Urothelium cell line (cell line): ENCODE data around the gene DYNLT2B.
"Not testable (repeated sequence)": the region's sequence is repeated elsewhere in the genome, so short reads cannot be mapped to it uniquely, and the experiment has no call there.

Experiments
- DNase-seq: peaks from one replicate; pipeline ENCODE4 v3.0.0; 2011; ENCODE audit warnings: low spot score, mixed read lengths
- FAIRE-seq: peaks from 2 replicates; lab custom pipeline; 2011; peaks lifted over from hg19 to GRCh38; lab: Jason Lieb, UNC

Gene DYNLT2B

DNA sequence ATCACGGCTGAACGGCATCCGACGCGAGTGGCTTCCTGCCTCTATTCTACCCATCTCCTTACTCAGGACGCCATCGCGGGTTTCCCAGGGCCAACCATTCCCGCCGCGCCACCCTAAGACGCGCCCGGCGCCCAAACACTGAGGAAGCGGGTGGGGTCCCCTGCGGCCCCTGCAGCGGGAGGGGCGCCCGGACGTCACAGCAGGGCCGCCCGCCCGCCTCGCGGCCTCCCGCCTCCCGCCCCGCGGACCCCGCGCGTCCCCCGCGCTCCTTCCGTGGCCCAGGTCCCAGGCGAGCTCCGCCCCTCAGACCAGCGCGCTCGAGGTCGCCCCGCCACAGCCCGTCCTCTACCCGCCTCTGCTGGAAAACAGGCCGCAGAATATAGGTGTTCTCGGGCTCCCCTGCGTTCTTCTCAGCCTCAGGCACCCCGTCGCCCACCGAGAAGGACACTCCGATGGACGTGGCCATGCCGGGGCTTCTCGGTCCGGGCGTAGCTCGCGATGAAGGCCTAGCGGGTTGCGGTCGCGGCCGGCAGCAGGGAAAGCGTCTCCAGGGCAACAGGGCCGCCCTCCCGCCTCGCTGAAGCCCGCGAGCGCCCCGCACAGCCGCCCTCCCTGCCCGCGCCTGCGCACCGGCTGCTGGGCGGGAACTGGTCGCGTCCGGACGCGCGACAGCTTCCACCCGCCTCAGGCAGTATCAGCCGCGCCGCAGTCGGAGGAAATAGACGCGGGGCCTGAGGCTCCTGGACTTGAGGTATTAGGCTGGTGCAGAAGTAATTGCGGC is at the start of gene DYNLT2B:
Gene DYNLT2B (minus strand): TSS at position 554 of the 781 bp plus-strand sequence. CDS start 88 bp downstream, at position 466.
- no peak for FAIRE-seq
- DNase-seq: peak; percentile 95

DNA sequence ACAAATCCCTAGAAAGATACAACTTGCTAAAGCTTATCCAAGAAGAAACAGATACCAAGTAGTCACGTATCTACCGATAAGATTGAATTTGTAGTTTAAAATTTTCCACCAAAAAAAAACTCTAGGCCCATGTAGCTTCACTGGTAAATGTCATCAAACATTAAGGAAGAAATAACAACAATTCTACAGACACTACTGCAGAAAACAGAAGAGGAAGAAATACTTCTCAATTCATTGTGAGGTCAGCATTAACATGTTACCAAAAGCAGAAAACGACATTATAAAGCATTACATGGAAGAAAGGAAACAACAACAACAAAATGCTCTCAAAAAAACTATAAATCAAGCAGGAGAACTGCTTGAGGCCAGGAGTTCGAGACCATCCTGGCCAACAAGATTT is 47.7 kb upstream of the DYNLT2B start:
- DNase-seq: no peak
- no peak for FAIRE-seq

DNA sequence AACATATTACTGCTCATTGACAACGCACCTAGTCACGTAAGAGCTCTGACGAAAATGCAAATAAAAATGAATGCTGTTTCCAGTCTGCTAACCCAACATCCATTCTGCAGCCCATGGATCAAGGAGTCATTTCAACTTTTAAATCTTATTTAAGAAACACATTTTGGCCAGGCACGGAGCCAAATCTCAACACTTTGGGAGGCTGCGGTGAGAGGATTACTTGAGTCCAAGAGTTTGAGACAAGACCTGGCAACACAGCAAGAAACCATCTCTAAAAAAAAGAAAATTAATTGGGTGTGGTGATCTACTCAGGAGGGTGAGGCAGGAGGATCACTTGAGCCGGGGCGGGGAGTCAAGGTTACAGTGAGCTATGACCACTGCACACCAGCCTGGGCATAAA is 42.5 kb upstream of the DYNLT2B start:
- DNase-seq: no peak
- FAIRE-seq: no peak

DNA sequence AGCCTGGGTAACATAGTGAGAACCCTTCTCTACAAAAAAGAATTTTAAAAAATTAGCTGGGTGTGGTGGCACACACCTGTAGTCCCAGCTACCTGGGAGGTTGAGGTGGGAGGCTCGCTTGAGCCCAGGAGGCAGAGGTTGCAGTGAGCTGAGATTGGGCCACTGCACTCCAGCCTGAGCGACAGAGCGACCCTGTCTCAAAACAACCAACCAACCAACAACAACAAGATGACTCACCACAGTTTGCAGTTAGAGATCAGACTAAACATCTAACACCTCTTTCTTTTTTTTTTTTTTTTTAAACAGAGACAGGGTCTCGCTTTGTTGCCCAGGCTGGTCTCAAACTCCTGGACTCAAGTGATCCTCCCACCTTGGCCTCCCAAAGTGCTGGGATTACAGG is 40.5 kb upstream of the DYNLT2B start:
- DNase-seq, FAIRE-seq: not testable (repeated sequence)

DNA sequence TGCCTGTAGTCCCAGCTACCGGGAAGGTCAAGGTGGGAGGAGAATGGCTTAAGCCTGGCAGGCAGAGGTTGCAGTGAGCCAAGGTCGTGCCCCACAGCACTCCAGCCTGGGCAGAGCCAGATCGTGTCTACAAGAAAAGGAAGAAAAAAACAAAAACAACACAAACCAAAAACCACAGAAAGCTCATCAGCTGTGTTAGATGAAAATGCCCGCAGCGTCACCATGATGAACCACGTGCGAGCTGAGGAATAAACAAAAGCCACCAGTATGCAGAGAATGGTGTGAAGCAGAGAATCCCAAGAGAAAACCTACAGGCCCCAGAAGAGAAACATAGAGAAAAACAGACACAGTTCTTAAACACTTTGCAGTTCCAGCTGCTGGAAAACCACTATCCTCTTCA is 39.9 kb upstream of the DYNLT2B start:
- FAIRE-seq (no peak), DNase-seq (no peak)

DNA sequence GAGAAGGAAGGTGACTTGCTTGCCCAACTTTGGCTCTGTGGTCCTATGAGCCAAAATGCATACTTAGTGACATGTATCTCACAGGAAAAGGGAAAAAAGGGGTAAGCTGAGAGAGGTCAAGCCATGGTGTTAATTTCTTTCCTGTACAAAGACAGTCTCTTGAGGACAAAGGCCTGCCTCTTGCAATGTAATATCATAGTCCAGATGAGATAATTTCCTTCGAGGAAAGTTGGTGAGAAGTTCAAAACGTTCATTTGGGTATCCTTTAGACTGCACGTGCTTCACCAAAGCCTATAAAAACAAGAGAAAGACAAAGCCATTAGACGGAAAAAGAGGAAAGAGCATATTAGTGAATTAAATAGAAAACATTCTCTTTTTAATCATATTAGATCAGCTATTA is 38.5 kb upstream of the DYNLT2B start:
- DNase-seq: no peak
- no peak for FAIRE-seq

DNA sequence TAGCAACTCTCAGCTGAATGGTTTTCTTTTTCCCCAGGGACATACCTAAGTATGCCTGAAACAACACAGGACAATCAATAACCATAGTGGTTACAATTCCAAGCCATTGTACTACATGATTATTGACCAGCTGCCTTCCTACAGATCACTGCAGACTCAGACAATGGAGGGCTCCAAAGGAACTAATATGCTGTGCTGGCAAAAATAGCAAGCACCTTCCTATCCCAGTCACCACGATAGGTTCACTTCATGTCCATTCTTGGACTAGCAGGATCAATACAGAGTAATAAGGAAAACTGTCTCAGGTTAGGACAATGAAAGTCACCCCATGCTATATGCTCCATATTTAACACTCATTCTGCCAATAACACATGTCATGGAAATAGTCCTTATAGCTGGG is 37.6 kb upstream of the DYNLT2B start:
- DNase-seq (no peak), FAIRE-seq (no peak)

DNA sequence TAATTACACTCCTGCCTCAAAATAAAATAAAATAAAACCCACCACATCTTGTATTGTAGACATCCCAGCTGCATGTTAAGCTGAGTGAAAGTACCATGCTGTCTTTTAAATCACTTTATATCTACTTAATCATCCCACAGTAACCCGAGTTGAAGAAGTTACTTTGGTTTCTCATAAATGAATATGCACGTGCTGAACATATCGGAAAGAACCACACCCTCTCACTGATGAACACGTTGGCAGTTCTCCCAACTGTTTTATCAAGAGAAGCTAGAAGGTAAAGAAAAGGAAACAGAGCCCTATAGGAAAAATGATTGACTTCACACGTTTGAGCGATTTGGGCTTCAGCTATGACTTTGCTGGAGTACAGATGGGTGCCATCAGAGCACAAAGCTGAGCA is 36.1 kb upstream of the DYNLT2B start:
- DNase-seq (no peak), FAIRE-seq (no peak)

DNA sequence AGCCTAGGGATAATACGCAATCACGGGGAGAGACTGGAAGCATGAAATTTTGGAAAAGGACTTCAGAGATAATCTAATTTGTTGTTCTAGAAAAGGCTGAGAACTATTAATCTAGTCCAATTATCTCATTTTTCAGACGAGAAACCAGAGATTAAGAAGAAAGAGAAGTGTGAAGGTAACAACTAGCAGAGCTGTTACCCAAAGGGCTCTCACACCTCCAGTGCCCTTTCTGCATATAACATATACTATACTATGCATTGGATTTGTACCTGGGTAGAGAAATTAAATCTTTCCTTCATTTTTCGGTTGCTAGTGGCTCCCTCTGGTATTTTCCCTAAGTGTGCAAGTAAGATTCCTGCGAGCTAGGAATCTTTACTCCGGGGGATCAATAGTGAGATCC is 33.5 kb upstream of the DYNLT2B start:
- no peak for FAIRE-seq
- DNase-seq: no peak

DNA sequence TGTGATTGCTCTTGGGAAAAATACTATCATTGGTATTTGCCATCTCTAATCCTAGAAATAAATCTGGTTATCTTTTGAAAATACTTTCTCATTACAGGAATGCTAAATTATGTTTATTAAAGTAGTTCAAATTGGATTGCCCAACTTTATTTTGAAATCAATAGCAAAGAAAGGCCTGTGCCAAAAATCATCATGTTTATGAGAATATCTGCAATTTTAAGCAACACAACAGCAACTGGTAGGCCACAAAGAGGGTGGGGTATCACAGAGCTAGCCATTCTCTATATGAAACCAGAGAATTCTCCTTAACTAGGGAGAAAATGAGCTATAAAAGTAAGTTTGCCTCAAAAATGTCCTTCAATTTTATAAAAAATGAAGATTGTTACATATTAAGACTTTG is 32.0 kb upstream of the DYNLT2B start:
- DNase-seq (no peak), FAIRE-seq (no peak)

DNA sequence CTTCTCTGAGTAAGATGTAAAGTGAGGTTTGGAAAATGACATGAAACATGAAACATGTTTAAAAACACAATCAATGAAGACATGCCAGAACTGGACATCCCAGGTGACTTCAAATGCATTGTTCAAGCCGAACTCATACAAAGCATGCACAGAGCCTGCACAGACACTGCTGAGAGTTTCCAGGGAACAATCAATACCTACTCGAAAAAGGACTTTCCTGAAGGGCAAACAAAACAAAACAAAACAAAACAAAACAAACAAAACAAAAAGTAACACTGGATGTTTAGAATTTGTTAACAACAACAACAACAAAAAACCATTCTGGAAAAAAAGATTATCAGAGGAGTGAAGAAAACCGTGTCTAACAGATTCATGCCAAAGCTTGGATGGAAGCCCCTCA is 30.7 kb upstream of the DYNLT2B start:
- DNase-seq (no peak), FAIRE-seq (no peak)

DNA sequence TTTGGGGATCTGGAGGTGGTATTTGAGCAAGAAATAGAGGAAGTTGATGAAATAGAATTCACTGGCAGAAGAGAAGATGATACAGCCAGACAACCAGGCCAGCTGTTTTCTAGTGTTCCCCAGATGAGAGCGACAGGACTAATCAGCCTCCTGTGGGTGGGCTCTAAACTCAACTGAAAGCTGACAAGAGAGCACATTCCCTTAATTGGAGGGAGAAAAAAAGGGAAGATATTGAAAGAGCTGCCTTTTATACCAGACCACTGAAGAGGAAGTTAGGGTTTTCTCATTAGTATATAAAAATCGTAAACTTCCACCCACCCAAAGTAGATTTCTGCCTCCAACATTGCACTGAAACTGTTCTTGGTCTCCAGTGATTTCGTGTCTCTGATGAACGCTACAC is 26.6 kb upstream of the DYNLT2B start:
- FAIRE-seq (no peak), DNase-seq (no peak)

DNA sequence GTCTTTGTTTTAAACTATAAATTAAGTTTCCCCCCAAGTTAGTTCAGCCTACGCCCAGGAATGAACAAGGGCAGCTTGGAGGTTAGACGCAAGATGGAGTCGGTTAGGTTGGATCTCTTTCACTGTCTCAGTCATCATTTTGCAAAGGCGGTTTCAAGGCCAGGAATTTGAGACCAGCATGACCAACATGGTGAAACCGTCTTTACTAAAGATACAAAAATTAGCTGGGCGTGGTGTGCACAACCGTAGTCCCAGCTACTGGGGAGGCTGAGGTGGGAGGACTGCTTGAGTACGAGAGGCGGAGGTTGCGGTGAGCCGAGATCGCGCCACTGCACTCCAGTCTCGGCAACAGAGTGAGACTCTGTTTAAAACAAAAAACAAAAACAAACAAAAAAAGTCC is 25.9 kb upstream of the DYNLT2B start:
- FAIRE-seq, DNase-seq: not testable (repeated sequence)

DNA sequence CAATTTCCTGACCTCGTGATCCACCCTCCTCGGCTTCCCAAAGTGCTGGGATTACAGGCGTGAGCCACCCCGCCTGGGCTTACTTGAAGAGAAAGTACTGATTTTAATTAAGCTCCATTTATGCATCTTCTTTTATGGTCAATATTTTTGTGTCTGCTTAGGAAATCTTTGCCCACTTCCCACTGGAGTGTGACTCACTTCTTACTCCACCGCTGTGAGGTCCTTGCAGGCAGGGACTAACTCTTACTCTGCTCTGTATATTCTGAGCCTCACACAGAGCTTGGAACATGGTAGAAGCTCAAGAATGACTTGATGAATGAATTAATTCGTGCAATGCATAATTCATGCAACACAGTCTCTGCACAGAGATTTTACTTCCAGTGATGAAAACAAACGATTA is 23.1 kb upstream of the DYNLT2B start:
- DNase-seq: peak; percentile 43
- no peak for FAIRE-seq

DNA sequence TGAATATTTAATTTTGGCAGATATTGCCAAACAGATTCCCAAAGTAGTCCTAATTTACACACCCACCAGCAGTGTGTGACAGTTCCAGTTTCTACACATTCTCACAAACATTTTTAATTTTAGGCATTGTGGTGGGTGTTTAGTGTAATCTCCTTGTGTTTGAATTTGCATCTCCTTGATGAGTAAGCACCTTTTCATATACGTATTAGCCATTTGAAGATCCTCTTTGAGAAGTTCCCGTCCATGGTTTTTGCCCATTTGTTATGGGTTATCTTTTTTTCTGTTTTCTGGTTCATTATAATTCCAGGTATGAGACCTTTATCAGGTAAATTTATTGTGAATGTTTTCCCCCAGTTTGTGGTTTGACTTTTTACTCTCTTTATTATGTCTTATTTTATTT is 22.4 kb upstream of the DYNLT2B start:
- FAIRE-seq (no peak), DNase-seq (no peak)

DNA sequence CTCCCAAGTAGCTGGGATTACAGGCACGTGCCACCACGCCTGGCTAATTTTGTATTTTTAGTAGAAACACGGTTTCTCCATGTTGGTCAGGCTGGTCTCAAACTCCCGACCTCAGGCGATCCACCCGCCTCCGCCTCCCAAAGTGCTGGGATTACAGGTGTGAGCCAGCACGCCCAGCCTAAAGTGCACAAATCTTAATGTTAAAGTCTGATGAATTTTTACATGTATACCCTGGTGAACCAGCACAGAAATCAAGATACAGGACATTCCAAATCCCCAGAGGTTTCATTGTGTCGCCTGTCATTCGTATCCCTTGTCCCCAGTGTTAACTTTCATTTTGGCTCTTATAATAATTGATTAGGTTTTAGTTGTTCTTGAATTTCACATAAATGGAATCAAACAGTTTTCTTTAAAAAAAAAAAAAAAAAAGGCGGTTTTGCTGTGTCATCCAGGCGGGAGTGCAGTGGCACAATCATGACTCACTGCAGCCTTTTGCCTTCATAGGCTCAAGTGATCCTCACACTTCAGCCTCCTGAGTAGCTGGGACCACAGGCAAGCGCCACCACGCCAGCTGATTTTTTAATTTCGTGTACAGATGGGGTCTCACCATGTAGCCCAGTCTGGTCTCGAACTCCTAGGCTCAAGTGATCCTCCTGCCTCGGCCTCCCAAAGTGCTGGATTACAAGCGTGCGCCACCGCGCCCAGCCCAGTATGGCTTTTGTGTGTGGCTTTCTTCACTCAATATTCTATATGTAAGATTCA is 21.6 kb upstream of the DYNLT2B start:
- FAIRE-seq (no peak), DNase-seq (peak; percentile 19)

DNA sequence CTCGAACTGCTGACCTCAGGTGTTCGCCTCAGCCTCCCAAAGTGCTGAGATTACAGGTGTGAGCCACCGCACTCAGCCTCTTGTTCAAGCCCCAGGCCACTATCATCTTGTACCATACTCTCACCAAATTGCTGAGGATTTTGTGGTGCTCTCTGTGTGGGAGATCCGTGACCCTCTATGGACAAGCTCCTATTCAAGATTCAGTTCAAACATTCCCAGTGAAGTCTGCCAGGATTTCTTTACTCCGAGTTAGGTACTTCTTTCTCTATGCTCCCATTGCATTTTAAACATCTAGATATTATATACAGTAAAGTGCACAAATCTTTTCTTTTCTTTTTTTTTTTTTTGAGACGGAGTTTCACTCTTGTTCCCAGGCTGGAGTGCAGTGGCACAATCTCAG is 21.0 kb upstream of the DYNLT2B start:
- DNase-seq: no peak
- FAIRE-seq: no peak

DNA sequence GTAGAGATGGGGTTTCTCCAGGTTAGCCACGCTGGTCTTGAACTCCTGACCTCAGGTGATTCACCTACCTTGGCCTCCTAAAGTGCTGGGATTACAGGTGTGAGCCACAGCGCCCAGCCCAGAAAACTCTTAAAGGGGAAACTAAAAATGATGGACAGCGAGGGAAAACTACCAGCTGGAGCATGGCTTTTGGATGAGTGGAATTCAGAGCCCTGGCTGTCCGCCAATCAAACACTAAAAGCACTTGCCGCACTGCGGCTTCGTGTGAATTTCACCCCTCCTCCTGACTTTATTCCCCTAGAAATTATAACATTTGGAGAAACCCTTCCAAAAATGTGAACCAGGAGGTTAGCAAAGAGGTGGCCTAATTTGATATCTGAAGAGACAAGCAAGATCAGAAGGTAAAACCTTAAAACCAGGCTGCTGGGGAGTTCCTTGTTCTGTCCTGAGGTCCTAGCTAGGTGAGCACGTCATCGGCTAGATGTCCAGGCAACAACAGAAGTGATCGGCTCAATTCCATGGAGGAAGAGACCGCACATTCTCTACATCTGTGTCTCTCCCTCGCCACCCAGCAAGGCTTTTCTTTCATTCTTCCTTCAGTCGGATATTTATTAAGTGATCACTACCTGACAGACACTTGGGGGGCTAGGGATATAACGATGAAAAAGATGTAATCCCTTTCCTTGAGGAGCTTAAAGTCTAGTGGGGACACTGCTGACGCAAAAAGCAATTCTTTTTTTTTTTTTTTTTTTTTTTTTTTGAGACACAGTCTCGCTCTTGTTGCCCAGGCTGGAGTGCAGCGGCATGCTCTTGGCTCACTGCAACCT is 18.5 kb upstream of the DYNLT2B start:
- DNase-seq: peak; percentile 49

DNA sequence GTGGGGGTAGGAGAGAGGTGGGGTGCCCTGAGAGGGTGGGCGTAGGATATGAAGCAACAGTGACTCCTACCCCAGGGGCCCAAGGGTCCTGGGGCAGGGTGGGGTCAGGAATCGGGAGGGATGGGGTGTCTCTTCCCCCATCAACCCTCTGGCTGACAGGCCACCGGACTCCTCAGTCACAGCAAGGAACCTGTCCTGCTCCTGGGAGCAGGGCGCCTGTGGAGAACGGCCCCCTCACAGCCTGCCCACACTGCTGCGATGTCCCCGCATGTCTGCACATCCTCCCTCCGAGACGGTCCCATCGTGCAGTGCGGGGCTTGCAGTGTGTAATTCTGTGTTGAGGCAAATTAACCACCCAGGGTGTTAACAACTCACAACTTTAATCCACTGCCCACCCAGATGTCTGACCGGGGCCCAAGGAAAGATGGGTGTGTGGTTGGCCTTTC is 17.5 kb upstream of the DYNLT2B start:
- no peak for FAIRE-seq
- DNase-seq: no peak

More for the DNA sequence above, 18.5 kb upstream of the DYNLT2B start:
- FAIRE-seq: no peak

DNA sequence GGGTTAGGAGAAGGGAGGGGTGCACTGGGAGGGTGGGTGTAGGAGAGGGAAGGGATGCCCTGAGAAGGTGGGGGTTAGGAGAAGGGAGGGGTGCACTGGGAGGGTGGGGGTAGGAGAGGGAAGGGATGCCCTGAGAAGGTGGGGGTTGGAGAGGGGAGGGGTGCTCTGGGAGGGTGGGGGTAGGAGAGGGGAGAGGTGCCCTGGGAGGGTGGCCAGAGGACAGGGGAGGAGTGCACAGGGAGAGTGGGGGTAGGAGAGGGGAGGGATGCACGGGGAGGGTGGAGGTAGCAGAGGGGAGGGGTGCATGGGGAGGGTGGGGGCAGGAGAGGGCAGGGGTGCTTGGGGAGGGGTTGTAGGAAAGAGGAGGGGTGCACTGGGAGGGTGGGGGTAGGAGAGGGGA is 16.9 kb upstream of the DYNLT2B start:
- FAIRE-seq (no peak), DNase-seq (no peak)

DNA sequence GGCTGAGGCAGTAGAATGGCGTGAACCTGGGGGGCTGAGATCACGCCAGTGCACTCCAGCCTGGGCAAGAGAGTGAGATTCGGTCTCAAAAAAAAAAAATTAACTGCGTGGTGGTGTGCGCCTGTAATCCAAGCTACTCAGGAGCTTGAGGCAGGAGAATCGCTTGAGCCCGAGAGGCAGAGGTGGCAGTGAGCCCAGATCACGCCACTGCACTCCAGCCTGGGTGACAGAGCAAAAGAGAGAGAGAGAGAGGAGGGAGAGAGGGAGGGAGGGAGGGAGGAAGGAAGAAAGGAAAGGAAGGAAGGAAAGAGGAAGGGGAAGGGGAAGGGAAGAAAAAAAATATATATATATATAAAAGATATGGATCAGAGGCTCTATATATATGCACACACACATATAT is 14.1 kb upstream of the DYNLT2B start:
- FAIRE-seq: no peak

More for the DNA sequence above, 14.1 kb upstream of the DYNLT2B start:
- DNase-seq: no peak
